SJCRH30 (cell line): ENCODE measurements around the gene RBM25. TPM values are rescaled to one million over a fixed set of nuclear protein-coding genes. Genes with fewer than 3 reads are reported as not detected.

ENCODE experiments used
- DNase-seq, 2 experiments: peaks; one replicate each; pipeline ENCODE4 v3.0.0-alpha.2; 2015 to 2020
- H3K27ac ChIP-seq: fragments of 250-450 bp; sonication (Bioruptor Pico); 2 replicates; pipeline ENCODE4 v1.5.1; 2020; ENCODE audit warnings: mild to moderate bottlenecking, moderate library complexity
- H3K27me3 ChIP-seq: fragments of 250-450 bp; sonication (Bioruptor Pico); 2 replicates; pipeline ENCODE4 v1.5.1; 2020; ENCODE audit warnings: mild to moderate bottlenecking, moderate library complexity
- H3K36me3 ChIP-seq: fragments of 250-450 bp; sonication (Bioruptor Pico); 2 replicates; pipeline ENCODE4 v1.5.1; 2020; ENCODE audit warnings: mild to moderate bottlenecking, moderate library complexity
- H3K4me1 ChIP-seq: fragments of 250-450 bp; sonication (Bioruptor Pico); 2 replicates; pipeline ENCODE4 v1.5.1; 2020; ENCODE audit warnings: mild to moderate bottlenecking, moderate library complexity
- H3K4me3 ChIP-seq: fragments of 250-450 bp; sonication (Bioruptor Pico); 2 replicates; pipeline ENCODE4 v1.5.1; 2020; ENCODE audit warnings: mild to moderate bottlenecking, moderate library complexity
- H3K9me3 ChIP-seq: fragments of 250-450 bp; sonication (Bioruptor Pico); replicated peaks from 2 replicates; pipeline ENCODE4 v1.5.1; 2020; ENCODE audit warnings: mild to moderate bottlenecking, moderate library complexity
- total RNA-seq: library from RNA; depleted of rRNA; stranded (reverse); fragments of >200 nt; shearing (Covaris generic); gene quantifications from 2 replicates; pipeline ENCODE4 v1.2.3, GENCODE V29; 2014; rRNA removed

The RBM25 gene
- total RNA-seq, 1 experiment from 2014 or later: 59.0 TPM

GRCh38 chr14:73170686-73171085 is 112.4 kb downstream of the RBM25 start:
- Histone ChIP-seq H3K9me3 (no peaks in the 10 kb centered on the region), H3K4me1 (no peaks in the 10 kb centered on the region), H3K27ac (no peak overlapping the region), H3K36me3 (no peaks in the 10 kb centered on the region; the same call in none of the 2 replicates), H3K27me3 (no peaks in the 10 kb centered on the region), H3K4me3 (no peak overlapping the region)
- DNase-seq: no peak

DNA sequence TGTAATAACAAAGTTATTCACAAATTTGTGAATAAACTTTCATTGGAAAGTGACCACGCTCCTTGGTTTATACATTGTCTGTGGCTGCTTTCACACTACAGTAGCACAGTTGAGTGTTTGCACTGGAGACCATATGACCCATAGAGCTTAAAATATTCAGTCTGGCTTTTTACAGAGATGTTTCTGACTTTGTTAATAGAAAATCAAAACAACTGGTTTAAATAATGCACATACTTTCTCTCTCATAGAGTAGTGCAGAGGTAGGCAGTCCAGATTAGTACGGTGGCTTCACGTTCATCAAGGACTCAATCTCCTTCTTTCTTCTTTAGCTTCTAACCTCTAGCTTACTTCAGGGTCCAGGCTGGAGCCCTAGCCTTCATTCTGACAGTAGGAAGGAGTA is 114.2 kb downstream of the RBM25 start:
- no peaks in the 10 kb centered on the region for H3K4me1 ChIP-seq
- H3K27ac ChIP-seq: no peak overlapping the region
- H3K27me3 ChIP-seq: no peaks in the 10 kb centered on the region
- no peaks in the 10 kb centered on the region for H3K9me3 ChIP-seq
- no peak overlapping the region for H3K4me3 ChIP-seq
- no peak for DNase-seq
- no peaks in the 10 kb centered on the region; the same call in none of the 2 replicates for H3K36me3 ChIP-seq

GRCh38 chr14:73173092-73173735 is 114.9 kb downstream of the RBM25 start:
- Histone ChIP-seq H3K27ac (no peak overlapping the region), H3K9me3 (no peaks in the 10 kb centered on the region), H3K36me3 (no peaks in the 10 kb centered on the region; the same call in none of the 2 replicates), H3K4me1 (no peaks in the 10 kb centered on the region), H3K27me3 (no peaks in the 10 kb centered on the region), H3K4me3 (no peak overlapping the region)
- DNase-seq: peak in 1 of 2 experiments; percentile 53

Other genes starting within 250 kb of the RBM25 start
- gene DPF3, start 164.4 kb upstream of the RBM25 start, total RNA-seq: 0.25 and 0.79 TPM in 2 replicates
- 16.1 and 17.0 TPM in 2 replicates for gene DCAF4, start 132.1 kb upstream of the RBM25 start, total RNA-seq
- 6.2 and 7.8 TPM in 2 replicates for gene ZFYVE1, start 31.4 kb upstream of the RBM25 start, total RNA-seq
- gene PSEN1, start 78.0 kb downstream of the RBM25 start, total RNA-seq: 21.8 and 25.7 TPM in 2 replicates
- not detected in 2 replicates for gene PAPLN, start 179.0 kb downstream of the RBM25 start, total RNA-seq